GM12864 (cell line): ENCODE measurements around the gene CCL17.
A peak's percentile ranks its signal among the peaks of the same experiment; 100 is the strongest.

ENCODE experiments used
- DNase-seq: peaks from one replicate; pipeline ENCODE4 v3.0.0-alpha.2; 2011; ENCODE audit warnings: low read depth
- H3K4me3 ChIP-seq: 2 replicates; pipeline ENCODE4 v1.5.1; 2011; ENCODE audit warnings: mild to moderate bottlenecking, low read depth, low read length, control low read depth
- CTCF ChIP-seq: IDR thresholded peaks from 2 replicates; pipeline ENCODE4 v1.5.1; 2011; ENCODE audit warnings: low read depth, mild to moderate bottlenecking, moderate library complexity, low read length, control low read depth, inconsistent platforms; ENCODE audit errors: missing control alignments

CCL17 gene

DNA sequence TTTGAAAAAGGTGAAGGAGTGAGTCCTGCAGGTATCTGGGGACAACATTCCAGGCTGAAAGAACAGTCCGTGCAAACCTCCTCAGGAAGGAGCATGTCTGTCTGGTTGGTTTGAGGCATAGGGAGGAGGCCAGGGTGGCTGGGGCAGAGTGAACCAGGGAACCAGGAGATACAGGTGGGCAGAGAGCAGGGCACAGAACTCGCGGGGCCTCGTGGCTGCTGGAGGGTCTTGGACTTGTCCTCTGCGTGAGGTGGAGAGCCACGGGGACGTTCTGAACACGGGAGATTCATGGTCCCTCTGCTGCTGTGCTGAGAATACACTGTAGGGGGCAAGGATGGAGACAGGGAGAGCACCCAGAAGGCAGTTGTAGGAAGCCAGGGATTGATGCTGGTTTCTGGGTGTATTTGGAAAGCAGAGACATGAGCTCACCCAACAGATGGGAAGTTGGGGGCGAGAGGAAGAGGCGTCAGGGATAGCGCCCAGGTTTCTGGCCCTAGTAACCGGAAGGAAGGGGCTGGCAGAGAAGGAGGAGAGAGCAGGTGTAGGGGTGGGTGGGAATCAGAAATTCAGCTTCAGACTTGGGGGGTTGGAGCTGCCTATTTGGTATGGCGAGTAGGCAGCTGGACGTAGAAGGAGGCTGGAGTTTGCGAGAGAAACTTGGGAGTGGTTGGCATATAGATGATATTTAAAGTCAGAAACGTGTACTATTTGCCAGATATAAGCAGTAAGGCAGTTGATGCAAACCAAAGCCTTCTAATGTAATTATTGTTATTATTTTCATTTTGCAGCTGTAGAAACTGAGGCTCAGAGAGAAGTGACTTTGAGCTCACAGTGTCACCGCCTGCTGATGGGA lies at the start of gene CCL17:
Gene CCL17, plus strand, starts transcription at position 803 of the 853 bp plus-strand sequence. CDS start 9,166 bp downstream, outside the sequence.
- no peak for TF ChIP-seq CTCF
- H3K4me3 ChIP-seq: no peak within 1 kb of the TSS
- DNase-seq: no peak

DNA sequence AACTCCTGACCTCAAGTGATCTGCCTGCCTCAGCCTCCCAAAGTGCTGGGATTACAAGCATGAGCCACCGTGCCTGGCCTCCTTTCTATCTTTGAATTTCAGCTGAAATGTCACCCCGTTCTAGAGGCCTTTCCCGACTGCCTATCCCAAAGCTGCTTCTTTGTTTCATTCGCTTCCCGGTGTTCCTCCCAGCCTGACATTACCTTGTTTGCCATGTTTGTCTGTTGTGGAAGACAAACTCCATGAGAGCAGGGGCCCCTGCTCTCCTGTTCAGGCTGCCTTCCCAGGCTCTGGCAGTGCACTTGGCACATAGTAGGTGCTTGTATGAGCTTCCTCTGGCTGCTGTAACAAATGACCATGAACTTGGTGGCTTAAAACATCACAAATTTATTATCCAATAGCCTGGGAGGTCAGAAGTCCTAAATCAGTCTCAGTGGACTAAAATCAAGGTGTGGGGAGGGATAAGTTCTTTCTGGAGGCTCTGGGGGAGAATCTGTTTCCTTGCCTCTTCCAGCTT lies 48.6 kb upstream of the CCL17 start:
- no peak overlapping the region for H3K4me3 ChIP-seq
- DNase-seq: no peak
- no peak for TF ChIP-seq CTCF

DNA sequence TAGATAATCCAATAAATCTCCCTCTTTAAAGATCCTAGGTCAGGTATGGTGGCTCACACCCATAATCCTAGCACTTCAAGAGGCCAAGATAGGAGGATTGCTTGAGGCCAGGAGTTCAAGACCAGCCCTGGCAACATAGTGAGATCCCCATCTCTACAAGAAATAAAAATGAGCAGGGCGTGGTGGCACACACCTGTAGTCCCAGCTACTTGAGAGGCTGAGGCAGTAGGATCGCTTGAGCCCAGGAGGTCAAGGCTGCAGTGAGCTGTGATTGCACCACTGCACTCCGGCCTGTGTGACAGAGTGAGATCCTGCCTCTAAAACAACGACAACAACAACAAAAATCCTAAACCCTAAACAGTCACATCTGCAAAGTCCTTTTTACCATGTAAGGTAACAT lies 48.0 kb upstream of the CCL17 start:
- DNase-seq: no peak
- TF ChIP-seq CTCF: no peak
- no peak overlapping the region for H3K4me3 ChIP-seq

- TF ChIP-seq CTCF: no peak
- DNase-seq: no peak
- H3K4me3 ChIP-seq: no peak overlapping the region
Measured at GRCh38 chr16:57357330-57358085, 47.1 kb upstream of the CCL17 start.

- H3K4me3 ChIP-seq: no peak overlapping the region
- DNase-seq: no peak
- no peak for TF ChIP-seq CTCF
Measured at GRCh38 chr16:57358086-57358420, 46.5 kb upstream of the CCL17 start.

DNA sequence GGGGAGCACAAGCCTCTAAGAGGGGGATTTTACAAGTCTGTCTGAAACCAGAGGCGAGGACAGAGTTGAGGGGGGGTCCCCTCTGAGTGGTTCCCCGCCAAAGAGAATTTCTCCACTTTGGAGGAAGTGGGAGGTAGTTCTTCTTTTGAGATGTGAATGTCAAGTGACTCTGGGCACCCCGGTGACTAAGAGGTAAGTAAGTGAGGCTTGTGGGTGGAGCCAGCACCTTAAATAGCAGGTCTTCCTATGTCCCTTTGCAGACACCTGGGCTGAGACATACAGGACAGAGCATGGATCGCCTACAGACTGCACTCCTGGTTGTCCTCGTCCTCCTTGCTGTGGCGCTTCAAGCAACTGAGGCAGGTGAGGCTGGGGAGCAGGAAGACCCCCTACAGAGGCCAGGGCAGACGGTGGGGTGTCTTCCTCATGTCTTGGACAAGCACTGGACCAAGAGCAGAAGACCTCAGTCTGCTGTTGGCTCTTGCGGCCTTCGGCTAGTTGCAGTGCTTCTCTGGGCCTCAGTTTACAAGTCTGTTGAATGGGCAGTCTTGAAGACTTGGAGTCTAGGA lies 46.0 kb upstream of the CCL17 start, which contains the start of gene CCL22:
Gene CCL22, plus strand, starts transcription at position 257 of the 569 bp plus-strand sequence. Its CDS starts 34 bp downstream, at position 291.
- TF ChIP-seq CTCF: no peak
- H3K4me3 ChIP-seq: peak within 1 kb of the TSS; percentile 62
- DNase-seq: peak; percentile 70
